H9 (cell line): ENCODE data around the gene MAST4. TPM values are rescaled to one million over a fixed set of nuclear protein-coding genes. Genes with fewer than 3 reads are reported as not detected.

Source experiments
- DNase-seq: peaks from one replicate; pipeline ENCODE4 v3.0.0-alpha.2; 2017
- H2AFZ ChIP-seq: one replicate; pipeline ENCODE4 v1.6.1; 2013; ENCODE audit warnings: mild to moderate bottlenecking, low read length, control low read depth, moderate library complexity
- H2AK5ac ChIP-seq: 2 replicates; pipeline ENCODE4 v1.6.1; 2013; ENCODE audit warnings: low read length, control low read depth, mixed read lengths; ENCODE audit not compliant: insufficient read length
- H2BK120ac ChIP-seq: one replicate; pipeline ENCODE4 v1.6.1; 2013; ENCODE audit warnings: low read depth, mild to moderate bottlenecking, low read length, control low read depth, inconsistent platforms; ENCODE audit not compliant: poor library complexity, severe bottlenecking
- H2BK12ac ChIP-seq: 2 replicates; pipeline ENCODE4 v1.6.1; 2013; ENCODE audit warnings: low read length, control low read depth, mixed read lengths, low read depth; ENCODE audit not compliant: insufficient read length
- H2BK15ac ChIP-seq: 2 replicates; pipeline ENCODE4 v1.6.1; 2013; ENCODE audit warnings: low read depth, low read length, control low read depth
- H2BK20ac ChIP-seq: one replicate; pipeline ENCODE4 v1.6.1; 2013; ENCODE audit warnings: low read depth, mild to moderate bottlenecking, low read length, control low read depth, inconsistent platforms; ENCODE audit not compliant: poor library complexity, severe bottlenecking
- H2BK5ac ChIP-seq: 2 replicates; pipeline ENCODE4 v1.6.1; 2013; ENCODE audit warnings: low read length, control low read depth, mixed read lengths; ENCODE audit not compliant: insufficient read length
- H3K14ac ChIP-seq: 2 replicates; pipeline ENCODE4 v1.6.1; 2013; ENCODE audit warnings: low read length, control low read depth; ENCODE audit not compliant: insufficient read depth
- H3K18ac ChIP-seq: 2 replicates; pipeline ENCODE4 v1.6.1; 2013; ENCODE audit warnings: low read depth, mild to moderate bottlenecking, mixed read lengths, low read length, control low read depth; ENCODE audit not compliant: insufficient read length
- H3K23ac ChIP-seq: 2 replicates; pipeline ENCODE4 v1.6.1; 2013; ENCODE audit warnings: low read length, control low read depth, mixed read lengths, low read depth; ENCODE audit not compliant: insufficient read length
- H3K23me2 ChIP-seq: 2 replicates; pipeline ENCODE4 v1.6.1; 2013; ENCODE audit warnings: low read depth, mild to moderate bottlenecking, mixed read lengths, low read length, control low read depth; ENCODE audit not compliant: insufficient read length, poor library complexity, severe bottlenecking
- H3K27ac ChIP-seq: 2 replicates; pipeline ENCODE4 v1.5.1; 2013; ENCODE audit warnings: low read length, control low read depth, mixed read lengths, low read depth; ENCODE audit not compliant: insufficient read length
- H3K27me3 ChIP-seq: 2 replicates; pipeline ENCODE4 v1.6.1; 2013; ENCODE audit warnings: low read length, control low read depth, inconsistent platforms; ENCODE audit not compliant: insufficient read depth
- H3K4ac ChIP-seq: 2 replicates; pipeline ENCODE4 v1.6.1; 2013; ENCODE audit warnings: low read depth, mild to moderate bottlenecking, control low read depth, inconsistent platforms, low read length, moderate library complexity
- H3K4me1 ChIP-seq: 2 replicates; pipeline ENCODE4 v1.6.1; 2013; ENCODE audit warnings: low read length, control low read depth, inconsistent platforms; ENCODE audit not compliant: insufficient read depth
- H3K4me2 ChIP-seq: 2 replicates; pipeline ENCODE4 v1.6.1; 2013; ENCODE audit warnings: low read length, control low read depth, mixed read lengths; ENCODE audit not compliant: insufficient read length, insufficient read depth
- H3K56ac ChIP-seq: 2 replicates; pipeline ENCODE4 v1.6.1; 2013; ENCODE audit warnings: low read depth, mild to moderate bottlenecking, mixed read lengths, low read length, control low read depth; ENCODE audit not compliant: insufficient read length
- H3K79me1 ChIP-seq: 2 replicates; pipeline ENCODE4 v1.6.1; 2013; ENCODE audit warnings: low read depth, mild to moderate bottlenecking, moderate library complexity, low read length, control low read depth, inconsistent platforms; ENCODE audit not compliant: insufficient read depth, poor library complexity, severe bottlenecking
- H3K79me2 ChIP-seq: 2 replicates; pipeline ENCODE4 v1.6.1; 2013; ENCODE audit warnings: low read length, control low read depth, inconsistent platforms; ENCODE audit not compliant: insufficient read depth
- H3K9ac ChIP-seq: 2 replicates; pipeline ENCODE4 v1.6.1; 2013; ENCODE audit warnings: low read length, control low read depth, mixed read lengths; ENCODE audit not compliant: insufficient read length; ENCODE audit errors: extremely low read depth
- H3K9me3 ChIP-seq: one replicate; pipeline ENCODE4 v1.6.1; 2013; ENCODE audit warnings: low read depth, low read length, inconsistent platforms; ENCODE audit not compliant: control insufficient read depth
- H3T11ph ChIP-seq: one replicate; pipeline ENCODE4 v1.6.1; 2013; ENCODE audit warnings: mild to moderate bottlenecking, low read length, control low read depth, inconsistent platforms
- H4K20me1 ChIP-seq: one replicate; pipeline ENCODE4 v1.6.1; 2013; ENCODE audit not compliant: control insufficient read depth, insufficient read length, insufficient read depth
- H4K5ac ChIP-seq: 2 replicates; pipeline ENCODE4 v1.6.1; 2013; ENCODE audit warnings: low read depth, mild to moderate bottlenecking, mixed read lengths, low read length, control low read depth; ENCODE audit not compliant: insufficient read length
- H4K8ac ChIP-seq: replicated peaks from 2 replicates; pipeline ENCODE4 v1.6.1; 2013; ENCODE audit warnings: low read length, control low read depth, mixed read lengths, low read depth; ENCODE audit not compliant: insufficient read length
- H4K91ac ChIP-seq: 2 replicates; pipeline ENCODE4 v1.6.1; 2013; ENCODE audit warnings: low read depth, mild to moderate bottlenecking, moderate library complexity, mixed read lengths, low read length, control low read depth; ENCODE audit not compliant: insufficient read length
- H3K27ac Mint-ChIP-seq, 3 experiments: 2 replicates in 2 of 3; 3 replicates in 1 of 3; pipeline ENCODE4 v1.8.0; 2020 to 2021; ENCODE audit warnings: mixed read lengths in 3 of 3, mild to moderate bottlenecking in 1 of 3, moderate library complexity in 1 of 3
- H3K27me3 Mint-ChIP-seq: 2 replicates; pipeline ENCODE4 v1.8.0; 2021; ENCODE audit warnings: low read depth, mild to moderate bottlenecking, moderate library complexity, mixed read lengths
- H3K36me3 Mint-ChIP-seq, 3 experiments: 2 replicates in 2 of 3; 3 replicates in 1 of 3; pipeline ENCODE4 v1.8.0; 2020 to 2021; ENCODE audit warnings: low read depth in 3 of 3, mixed read lengths in 3 of 3; ENCODE audit not compliant: insufficient read depth in 1 of 3
- H3K4me1 Mint-ChIP-seq, 2 experiments: 2 replicates each; pipeline ENCODE4 v1.8.0; 2020; ENCODE audit warnings: mixed read lengths in 2 of 2
- H3K4me3 Mint-ChIP-seq, 2 experiments: 2 replicates in 1 of 2; 3 replicates in 1 of 2; pipeline ENCODE4 v1.8.0; 2020 to 2021; ENCODE audit warnings: mild to moderate bottlenecking in 2 of 2, mixed read lengths in 2 of 2, moderate library complexity in 1 of 2
- H3K9me3 Mint-ChIP-seq, 2 experiments: 2 replicates in 1 of 2; 3 replicates in 1 of 2; pipeline ENCODE4 v1.8.0; 2020; ENCODE audit warnings: mild to moderate bottlenecking in 2 of 2, mixed read lengths in 2 of 2, moderate library complexity in 1 of 2
- CTCF ChIP-seq: fragments of 200-600 bp; sonication (generic); conservative IDR thresholded peaks from 3 replicates; pipeline ENCODE4 v1.8.0; 2021; ENCODE audit warnings: antibody characterized with exemption, mild to moderate bottlenecking
- WGBS: extraction: QIAGEN DNeasy Blood & Tissue Kit; methylation state at CpG from one replicate; pipeline ENCODE4 v1.1.7; 2013; ENCODE audit warnings: missing lambda C conversion rate, low lambda C conversion rate, mixed read lengths; ENCODE audit not compliant: insufficient read length; ENCODE audit errors: extremely low coverage; 5-methylcytosine and 5-hydroxymethylcytosine counted together
- total RNA-seq: library from RNA; stranded (reverse); gene quantifications from 2 replicates; pipeline ENCODE4 v1.2.1, GENCODE V29; 2021

MAST4 gene
- total RNA-seq, 1 experiment from 2014 or later, result 3.7 TPM

GRCh38 chr5:66553368-66553912, 42.8 kb upstream of the MAST4 start:
- H3K9ac ChIP-seq, result no peak overlapping the region
- H3K4me1 ChIP-seq, result no peaks in the 10 kb centered on the region
- no peaks in the 10 kb centered on the region for H3K27me3 ChIP-seq
- no peaks in the 10 kb centered on the region for H3K79me2 ChIP-seq
- no peak overlapping the region for H2BK20ac ChIP-seq
- no peak overlapping the region for H3K23ac ChIP-seq
- no peak overlapping the region for H4K5ac ChIP-seq
- no peak overlapping the region for H3T11ph ChIP-seq
- H3K4me2 ChIP-seq, result no peak overlapping the region
- no peak overlapping the region for H2BK15ac ChIP-seq
- H2BK5ac ChIP-seq, result no peak overlapping the region
- no peaks in the 10 kb centered on the region for H3K23me2 ChIP-seq
- H2AK5ac ChIP-seq, result no peak overlapping the region
- no peak overlapping the region for H3K14ac ChIP-seq
- DNase-seq, result no peak
- Mint-ChIP-seq H3K4me3 (no peak overlapping the region), H3K27ac (peak overlapping the region in 1 of 3 experiments; percentile 37; a peak in 1 of 7 replicates), H3K36me3 (peaks cover 3 to 8% (median 4%) of the 10 kb centered on the region in 3 experiments; a peak in 5 of 7 replicates), H3K9me3 (peaks cover 17 to 18% of the 10 kb centered on the region in 2 experiments), H3K27me3 (no peaks in the 10 kb centered on the region), H3K4me1 (peaks cover 0 to 2% of the 10 kb centered on the region in 2 experiments; a peak in 1 of 4 replicates)
- H2BK120ac ChIP-seq, result no peak overlapping the region
- H4K20me1 ChIP-seq, result no peaks in the 10 kb centered on the region
- no peak for TF ChIP-seq CTCF
- H2AFZ ChIP-seq, result no peak overlapping the region
- no peak overlapping the region for H3K18ac ChIP-seq
- H4K8ac ChIP-seq, result no peak overlapping the region
- H2BK12ac ChIP-seq, result no peak overlapping the region
- no peak overlapping the region for H4K91ac ChIP-seq
- no peak overlapping the region for H3K56ac ChIP-seq
- H3K27ac ChIP-seq, result no peak overlapping the region
- WGBS, result no CpG with 5 or more reads among the region's 1 CpG
- no peaks in the 10 kb centered on the region for H3K9me3 ChIP-seq
- H3K4ac ChIP-seq, result no peak overlapping the region
- no peaks in the 10 kb centered on the region for H3K79me1 ChIP-seq
